Embryonic facial prominence (tissue), 1 donor: ENCODE measurements around the gene CNOT10.
"Not testable (repeated sequence)": the region's sequence is repeated elsewhere in the genome, so short reads cannot be mapped to it uniquely, and the experiment has no call there.

ENCODE experiments used
- DNase-seq: peaks from one replicate; pipeline ENCODE4 v3.0.0-alpha.2; 2016; ENCODE audit errors: extremely low spot score

CNOT10 gene, protein sequence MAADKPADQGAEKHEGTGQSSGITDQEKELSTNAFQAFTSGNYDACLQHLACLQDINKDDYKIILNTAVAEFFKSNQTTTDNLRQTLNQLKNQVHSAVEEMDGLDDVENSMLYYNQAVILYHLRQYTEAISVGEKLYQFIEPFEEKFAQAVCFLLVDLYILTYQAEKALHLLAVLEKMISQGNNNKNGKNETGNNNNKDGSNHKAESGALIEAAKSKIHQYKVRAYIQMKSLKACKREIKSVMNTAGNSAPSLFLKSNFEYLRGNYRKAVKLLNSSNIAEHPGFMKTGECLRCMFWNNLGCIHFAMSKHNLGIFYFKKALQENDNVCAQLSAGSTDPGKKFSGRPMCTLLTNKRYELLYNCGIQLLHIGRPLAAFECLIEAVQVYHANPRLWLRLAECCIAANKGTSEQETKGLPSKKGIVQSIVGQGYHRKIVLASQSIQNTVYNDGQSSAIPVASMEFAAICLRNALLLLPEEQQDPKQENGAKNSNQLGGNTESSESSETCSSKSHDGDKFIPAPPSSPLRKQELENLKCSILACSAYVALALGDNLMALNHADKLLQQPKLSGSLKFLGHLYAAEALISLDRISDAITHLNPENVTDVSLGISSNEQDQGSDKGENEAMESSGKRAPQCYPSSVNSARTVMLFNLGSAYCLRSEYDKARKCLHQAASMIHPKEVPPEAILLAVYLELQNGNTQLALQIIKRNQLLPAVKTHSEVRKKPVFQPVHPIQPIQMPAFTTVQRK

GRCh38 chr3:32684800-32685542, at the start of gene CNOT10:
Gene CNOT10 (plus strand): TSS chr3:32685188. CDS start chr3:32685461, 273 bp downstream.
- peak; percentile 92 for DNase-seq

DNA sequence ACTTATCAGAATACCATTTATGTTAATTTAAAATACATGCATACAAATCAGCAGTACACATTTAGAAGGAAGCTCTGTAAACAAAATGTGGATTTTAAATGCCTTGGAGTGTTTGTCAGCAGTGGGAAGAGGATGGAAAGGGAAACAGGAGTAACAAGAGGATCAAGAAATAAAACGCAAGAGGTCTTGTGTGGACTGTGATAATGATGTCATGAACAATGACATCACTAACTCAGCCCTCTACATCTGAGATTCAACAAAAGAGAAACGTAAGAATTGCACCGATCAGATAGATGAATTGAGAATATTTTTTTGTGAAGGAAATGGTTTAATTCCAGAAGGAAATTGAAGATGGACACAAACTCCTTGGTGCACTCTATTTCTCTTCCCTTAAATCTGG, 44.0 kb upstream of the CNOT10 start:
- no peak for DNase-seq

DNA sequence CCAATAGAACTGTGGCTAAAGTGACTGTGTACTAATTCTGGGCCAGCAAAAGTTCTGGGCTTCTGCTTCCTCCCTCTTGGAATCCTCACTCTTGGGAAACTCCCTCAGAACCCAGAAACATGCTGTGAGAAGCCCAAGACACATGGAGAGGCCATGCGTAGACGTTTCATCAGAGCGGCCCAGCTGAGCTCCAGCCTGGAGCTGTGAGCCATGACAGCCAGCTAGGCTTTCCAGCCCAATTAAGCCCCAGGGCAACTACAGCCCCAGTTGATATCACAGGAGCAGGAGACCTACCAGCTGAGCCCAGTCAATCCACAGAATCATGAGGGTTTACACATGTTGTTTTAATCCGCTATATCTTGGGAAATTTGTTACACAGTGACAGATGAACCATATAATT, 43.6 kb upstream of the CNOT10 start:
- no peak for DNase-seq

GRCh38 chr3:32643354-32643753, 41.6 kb upstream of the CNOT10 start:
- no peak for DNase-seq

- DNase-seq, result no peak
These were observed 41.2 kb upstream of the CNOT10 start for GRCh38 chr3:32643816-32644215.

GRCh38 chr3:32644380-32644779, 40.6 kb upstream of the CNOT10 start:
- no peak for DNase-seq

DNA sequence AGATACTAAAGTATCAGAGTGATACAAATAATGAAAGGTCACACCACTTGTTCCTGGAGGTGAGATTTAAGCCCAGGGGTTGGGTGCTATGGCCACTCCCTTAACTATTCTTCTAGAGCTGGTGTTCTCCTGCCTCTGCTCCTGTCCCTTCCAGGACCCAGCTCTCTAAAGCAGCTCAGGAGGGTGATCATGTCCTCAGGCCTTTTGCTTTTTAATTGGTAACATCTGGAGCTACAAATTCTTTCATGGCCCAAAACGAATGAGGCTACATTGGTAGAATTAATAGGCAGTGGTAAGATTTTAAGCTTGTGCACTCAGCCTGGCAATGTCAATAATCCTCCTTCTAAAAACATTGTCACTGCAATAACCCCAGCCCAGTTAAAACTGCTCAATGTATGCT, 38.2 kb upstream of the CNOT10 start:
- DNase-seq, result no peak

DNA sequence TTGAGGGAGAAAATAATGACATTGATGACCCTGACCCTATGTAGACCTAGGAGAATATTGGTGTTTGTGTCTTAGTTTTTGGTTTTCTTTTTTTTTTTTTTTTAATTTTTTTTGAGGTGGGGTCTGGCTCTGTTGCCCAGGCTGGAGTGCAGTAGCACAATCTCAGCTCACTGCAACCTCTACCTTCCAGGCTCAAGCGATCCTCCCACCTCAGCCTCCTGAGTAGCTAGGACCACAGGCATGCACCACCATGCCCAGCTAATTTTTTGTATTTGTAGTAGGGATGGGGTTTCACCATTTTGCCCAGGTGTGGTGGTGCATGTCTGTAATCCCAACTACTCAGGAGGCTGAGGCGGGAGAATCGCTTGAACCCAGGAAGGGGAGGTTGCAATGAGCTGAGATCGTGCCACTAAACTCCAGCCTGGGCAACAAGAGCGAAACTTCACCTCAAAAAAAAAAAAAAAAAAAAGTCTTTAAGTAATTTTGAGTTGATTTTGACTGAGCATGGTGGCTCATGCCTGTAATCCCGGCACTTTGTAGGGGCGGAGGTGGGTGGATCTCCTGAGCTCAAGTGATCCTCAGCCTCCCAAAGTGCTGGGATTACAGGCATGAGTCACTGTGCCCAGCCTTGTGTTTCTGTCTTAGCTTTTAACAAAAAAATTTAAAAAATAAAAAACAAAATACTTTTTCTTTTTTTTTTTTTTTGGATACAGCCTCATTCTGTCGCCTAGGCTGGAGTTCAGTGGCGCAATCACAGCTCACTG, 32.5 kb upstream of the CNOT10 start:
- not testable (repeated sequence) for DNase-seq

- DNase-seq, result no peak
These were observed 29.8 kb upstream of the CNOT10 start for GRCh38 chr3:32655167-32655566.

DNA sequence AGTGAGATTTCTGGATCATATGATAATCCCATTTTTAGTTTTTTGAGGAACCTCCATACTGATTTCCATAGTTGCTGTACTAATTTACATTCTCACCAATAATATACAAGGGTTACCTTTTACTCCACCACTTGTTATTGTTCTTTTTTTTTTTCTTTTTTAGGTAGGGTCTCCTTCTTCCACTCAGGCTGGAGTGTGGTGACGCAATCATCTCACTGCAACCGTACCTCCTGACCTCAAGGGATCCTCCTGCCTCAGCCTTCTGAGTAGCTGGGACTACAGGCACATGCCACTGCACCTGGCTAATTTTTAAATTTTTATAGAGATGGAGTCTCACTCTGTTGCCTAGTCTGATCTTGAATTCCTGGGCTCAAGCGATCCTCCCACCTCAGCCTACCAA, 24.4 kb upstream of the CNOT10 start:
- DNase-seq, result no peak

GRCh38 chr3:32662647-32663046, 22.3 kb upstream of the CNOT10 start:
- no peak for DNase-seq

DNA sequence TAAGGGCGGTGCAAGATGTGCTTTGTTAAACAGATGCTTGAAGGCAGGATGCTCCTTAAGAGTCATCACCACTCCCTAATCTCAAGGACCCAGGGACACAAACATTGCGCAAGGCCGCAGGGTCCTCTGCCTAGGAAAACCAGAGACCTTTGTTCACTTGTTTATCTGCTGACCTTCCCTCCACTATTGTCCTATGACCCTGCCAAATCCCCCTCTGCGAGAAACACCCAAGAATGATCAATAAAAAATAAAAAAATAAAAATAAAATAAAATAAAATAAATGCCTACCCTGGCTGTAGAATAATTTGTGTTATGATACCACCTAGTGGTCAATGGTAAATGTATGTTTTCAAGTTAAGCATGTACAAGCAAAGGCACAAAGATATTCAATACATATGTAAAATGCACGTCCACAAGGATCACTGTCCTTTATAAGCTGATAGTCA, 20.3 kb upstream of the CNOT10 start:
- DNase-seq, result not testable (repeated sequence)

DNA sequence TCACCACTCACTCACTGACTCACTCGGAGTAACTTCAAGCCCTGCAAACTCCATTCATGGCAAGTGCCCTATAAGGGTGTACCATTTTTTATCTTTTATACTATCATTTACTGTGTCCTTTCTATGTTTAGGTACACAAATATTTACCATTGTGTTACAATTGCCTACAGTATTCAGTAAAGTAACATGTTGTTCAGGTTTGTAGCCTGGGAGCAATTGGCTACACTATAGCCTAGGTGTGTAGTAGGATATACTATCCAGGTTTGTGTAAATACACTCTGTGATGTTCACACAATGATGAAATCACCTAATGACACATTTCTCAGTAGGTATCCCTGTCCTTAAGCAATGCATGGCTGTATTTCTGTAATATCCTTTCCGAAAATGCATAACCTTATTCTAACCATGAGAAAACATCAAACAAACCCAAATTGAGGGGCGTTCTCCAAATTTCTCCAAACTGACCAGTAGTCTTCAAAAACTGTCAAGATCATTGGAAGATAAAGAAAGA, 17.9 kb upstream of the CNOT10 start:
- no peak for DNase-seq

DNA sequence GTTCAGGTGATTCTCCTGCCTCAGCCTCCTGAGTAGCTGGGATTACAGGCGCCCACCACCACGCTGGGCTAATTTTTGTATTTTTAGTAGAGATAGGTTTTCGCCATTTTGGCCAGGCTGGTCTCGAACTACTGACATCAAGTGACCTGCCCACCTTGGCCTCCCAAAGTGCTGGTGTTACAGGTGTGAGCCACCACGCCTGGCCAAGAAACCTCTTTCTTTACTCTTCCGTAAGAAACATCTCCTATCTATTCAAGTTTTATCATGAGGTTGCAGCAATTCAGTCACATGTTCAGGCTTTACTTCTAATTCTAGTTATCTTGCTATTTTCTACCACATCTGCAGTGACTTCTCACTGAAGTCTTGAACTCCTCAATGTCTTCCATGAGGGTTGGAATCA, 15.8 kb upstream of the CNOT10 start:
- DNase-seq, result not testable (repeated sequence)

- not testable (repeated sequence) for DNase-seq
These were observed 11.3 kb upstream of the CNOT10 start for GRCh38 chr3:32673730-32674129.

GRCh38 chr3:32675164-32675563, 9.8 kb upstream of the CNOT10 start:
- no peak for DNase-seq

DNA sequence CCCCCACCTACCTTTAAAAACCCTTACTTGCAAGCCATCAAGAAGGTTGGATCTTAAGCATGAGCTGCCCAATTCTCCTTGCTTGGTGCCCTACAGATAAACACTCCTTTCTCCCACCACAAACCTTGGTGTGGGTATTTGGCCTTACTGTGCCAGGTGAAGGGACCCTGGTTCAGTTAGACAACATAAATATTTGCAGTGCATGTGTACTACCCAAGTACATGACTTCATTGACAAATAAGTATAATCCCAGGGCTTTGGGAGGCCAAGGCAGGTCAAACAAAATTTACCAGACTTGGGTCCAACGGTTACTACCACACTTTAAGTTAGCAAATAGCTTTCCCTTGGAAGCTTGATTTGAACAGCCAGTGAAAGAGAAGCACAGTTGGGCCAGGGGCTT, 9.3 kb upstream of the CNOT10 start:
- no peak for DNase-seq

DNA sequence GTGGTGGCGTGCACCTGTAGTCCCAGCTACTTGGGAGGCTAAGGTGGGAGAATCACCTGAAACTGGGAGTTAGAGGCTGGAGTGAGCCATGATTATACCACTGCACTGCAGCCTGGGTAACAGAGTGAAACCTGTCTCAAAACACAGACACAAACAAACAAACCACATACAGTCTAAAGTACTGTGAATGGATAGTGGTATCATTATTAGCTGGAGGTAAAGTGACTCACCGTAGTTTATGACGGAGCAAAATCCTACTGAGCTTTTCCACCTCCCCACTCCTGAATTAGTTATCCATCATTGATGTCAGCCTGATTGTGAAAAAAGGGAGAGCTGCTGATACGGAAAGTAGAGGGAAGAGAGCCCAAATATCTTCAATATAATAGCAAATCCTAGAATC, 3.2 kb upstream of the CNOT10 start:
- DNase-seq, result no peak

- no peak for DNase-seq
These were observed 774 bp upstream of the CNOT10 start for GRCh38 chr3:32684029-32684799.

GRCh38 chr3:32685543-32686185, 676 bp downstream of the CNOT10 start:
- DNase-seq, result no peak
